Testis (tissue), 2 donors: ENCODE measurements around the gene HAPLN1.

Source experiments
- POLR2A ChIP-seq: fragments of 450-650 bp; IDR thresholded peaks from one replicate; pipeline ENCODE4 v1.6.1; 2017; ENCODE audit warnings: antibody characterized with exemption, mild to moderate bottlenecking, moderate library complexity
- TF ChIP-seq, protein P1 (sequence below), 3 experiments: fragments of 450-650 bp in 2 of 3; fragments of 200-600 bp in 1 of 3; sonication (generic) in 1 of 3; IDR thresholded peaks; one replicate each; pipeline ENCODE4 v1.5.1; 2016 to 2019; ENCODE audit warnings: antibody characterized with exemption in 3 of 3, mild to moderate bottlenecking in 2 of 3, moderate library complexity in 1 of 3

DNA sequence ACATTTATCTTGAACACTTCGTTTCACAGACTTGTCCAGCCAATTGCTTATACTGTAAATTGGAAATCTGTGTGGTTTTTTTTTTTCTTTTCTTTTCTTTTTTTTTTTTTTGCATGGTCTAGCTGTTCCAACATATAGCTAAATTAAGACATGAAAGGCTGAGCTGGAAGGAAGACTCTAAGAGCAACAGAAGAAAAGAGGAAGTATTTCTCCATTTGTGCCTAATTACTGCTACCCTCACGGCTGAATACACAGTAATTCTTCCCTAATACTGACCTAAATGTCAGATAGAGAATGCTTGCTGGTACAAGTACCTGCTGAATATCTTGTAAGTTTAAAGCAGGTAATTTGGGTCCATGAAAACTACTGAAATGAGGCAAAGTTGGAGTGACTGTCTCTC is 11.0 kb upstream of the HAPLN1 start:
- TF ChIP-seq, protein P1, sequence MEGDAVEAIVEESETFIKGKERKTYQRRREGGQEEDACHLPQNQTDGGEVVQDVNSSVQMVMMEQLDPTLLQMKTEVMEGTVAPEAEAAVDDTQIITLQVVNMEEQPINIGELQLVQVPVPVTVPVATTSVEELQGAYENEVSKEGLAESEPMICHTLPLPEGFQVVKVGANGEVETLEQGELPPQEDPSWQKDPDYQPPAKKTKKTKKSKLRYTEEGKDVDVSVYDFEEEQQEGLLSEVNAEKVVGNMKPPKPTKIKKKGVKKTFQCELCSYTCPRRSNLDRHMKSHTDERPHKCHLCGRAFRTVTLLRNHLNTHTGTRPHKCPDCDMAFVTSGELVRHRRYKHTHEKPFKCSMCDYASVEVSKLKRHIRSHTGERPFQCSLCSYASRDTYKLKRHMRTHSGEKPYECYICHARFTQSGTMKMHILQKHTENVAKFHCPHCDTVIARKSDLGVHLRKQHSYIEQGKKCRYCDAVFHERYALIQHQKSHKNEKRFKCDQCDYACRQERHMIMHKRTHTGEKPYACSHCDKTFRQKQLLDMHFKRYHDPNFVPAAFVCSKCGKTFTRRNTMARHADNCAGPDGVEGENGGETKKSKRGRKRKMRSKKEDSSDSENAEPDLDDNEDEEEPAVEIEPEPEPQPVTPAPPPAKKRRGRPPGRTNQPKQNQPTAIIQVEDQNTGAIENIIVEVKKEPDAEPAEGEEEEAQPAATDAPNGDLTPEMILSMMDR (IDR thresholded peaks at IDR 0.05) = no peak
- no peak for TF ChIP-seq POLR2A
